ENCODE results near the gene PCYT1B. TPM values are rescaled to one million over a fixed set of nuclear protein-coding genes. Genes with fewer than 3 reads are reported as not detected.

PCYT1B gene
- not detected for total RNA-seq

DNA sequence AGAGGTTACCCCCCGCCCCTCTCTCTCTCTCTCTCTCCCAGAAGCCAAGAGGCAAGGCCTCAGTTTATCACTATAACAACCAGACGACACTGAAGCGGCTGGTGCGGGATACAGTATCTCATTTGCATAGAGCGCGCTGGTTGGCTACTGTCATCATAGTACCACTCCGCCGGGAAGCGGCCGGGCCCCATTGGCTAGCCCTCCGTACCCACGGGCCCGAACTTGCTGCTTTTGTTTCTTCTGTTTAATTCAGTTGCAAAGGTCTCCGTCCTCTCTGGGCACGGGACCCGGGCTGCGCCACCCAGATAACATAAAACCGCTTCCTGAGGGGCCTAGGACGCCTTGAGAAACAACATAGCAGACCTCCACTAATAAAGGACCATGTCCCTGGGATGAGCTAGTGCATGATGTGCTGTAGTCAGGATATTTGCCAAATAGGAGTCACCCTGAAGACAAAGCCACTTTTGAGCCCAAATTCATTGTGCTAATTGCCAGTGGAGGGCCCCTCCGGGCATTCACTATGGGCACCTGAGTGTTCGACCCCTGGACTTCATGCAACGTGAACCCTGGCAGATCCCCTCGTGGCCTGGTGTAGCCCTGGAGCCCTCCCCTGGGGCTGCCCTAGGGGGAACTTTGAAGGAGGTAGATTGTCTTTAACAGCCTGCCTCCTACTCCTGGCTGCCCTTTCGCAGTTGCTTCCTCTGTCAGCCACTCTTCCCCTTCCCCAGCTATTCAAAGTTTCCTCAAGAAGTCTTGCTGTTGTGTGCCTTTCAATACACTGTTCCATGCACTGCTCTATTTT lies at the start of gene PCYT1B:
TSS of gene PCYT1B (minus strand) at position 91 of the 802 bp plus-strand sequence. CDS start 242 bp downstream, outside the sequence.
- Mint-ChIP-seq H3K9me3 (no peaks in the 10 kb centered on the region), H3K27me3 (peaks cover 10 to 20% of the 10 kb centered on the region in 2 donors), H3K4me1 (ENCODE audit: low read depth in 2 of 2) (peaks cover 10 to 15% of the 10 kb centered on the region in 2 donors), H3K4me3 (peak within 1 kb of the TSS; percentile 82), H3K27ac (peak within 1 kb of the TSS; percentile 18 to 27), H3K36me3 (no peaks in the 10 kb centered on the region)
- DNase-seq (ENCODE audit: low spot score), result peak; percentile 73
- ATAC-seq, result peak; percentile 98 to 100

DNA sequence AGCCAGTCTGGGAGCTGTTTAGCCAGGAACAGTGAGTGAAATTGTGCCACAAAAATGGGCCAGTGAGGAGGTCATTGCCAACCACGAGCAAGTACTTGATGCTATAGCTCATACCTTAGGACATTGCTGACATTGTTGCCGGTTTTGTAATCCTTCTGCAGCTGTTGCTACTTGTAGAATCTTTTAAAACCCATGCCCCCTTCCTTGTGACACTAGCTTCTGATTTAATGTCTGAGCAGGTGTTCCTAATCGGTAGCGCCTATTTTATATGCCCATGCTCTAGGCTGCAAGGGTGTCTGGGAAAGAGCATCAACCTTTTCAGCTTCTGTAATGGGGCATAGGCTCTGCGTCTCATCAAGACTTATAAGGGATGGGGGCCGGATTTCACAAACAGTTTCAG lies 49.1 kb upstream of the PCYT1B start:
- H3K4me1 Mint-ChIP-seq (ENCODE audit: low read depth in 2 of 2), result peaks cover 9 to 15% of the 10 kb centered on the region in 2 donors
- DNase-seq (ENCODE audit: low spot score) (no peak), ATAC-seq (no peak)
- no peaks in the 10 kb centered on the region for H3K9me3 Mint-ChIP-seq
- H3K27ac Mint-ChIP-seq, result no peak overlapping the region
- peaks cover 0 to under 1% of the 10 kb centered on the region in 2 donors for H3K27me3 Mint-ChIP-seq
- H3K4me3 Mint-ChIP-seq, result no peak overlapping the region
- H3K36me3 Mint-ChIP-seq, result no peaks in the 10 kb centered on the region

DNA sequence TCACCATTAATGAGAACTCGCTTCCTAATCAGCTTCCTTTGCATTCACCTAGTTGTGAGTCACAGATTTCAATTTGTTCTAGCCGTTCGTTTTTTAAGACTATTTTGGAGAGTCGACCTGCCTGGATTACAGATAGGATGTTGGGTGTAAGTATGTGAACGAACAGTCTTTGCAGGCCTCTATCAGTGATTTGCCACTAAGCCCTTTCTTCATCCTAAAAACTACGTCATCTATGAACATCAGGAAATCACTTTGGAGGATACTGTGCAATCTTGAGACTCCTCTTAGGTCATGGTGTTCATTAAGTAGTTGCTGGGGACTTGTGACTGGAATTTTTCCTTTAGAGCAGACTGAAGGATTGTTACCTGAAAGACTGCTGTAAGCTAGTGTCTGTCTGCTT lies 47.7 kb upstream of the PCYT1B start:
- peak overlapping the region in 1 of 2 donors; percentile 78 for H3K27ac Mint-ChIP-seq
- peaks cover 0 to 5% of the 10 kb centered on the region in 2 donors for H3K27me3 Mint-ChIP-seq
- no peaks in the 10 kb centered on the region for H3K9me3 Mint-ChIP-seq
- peaks cover 9 to 15% of the 10 kb centered on the region in 2 donors for H3K4me1 Mint-ChIP-seq (ENCODE audit: low read depth in 2 of 2)
- no peak for ATAC-seq
- DNase-seq (ENCODE audit: low spot score), result no peak
- H3K4me3 Mint-ChIP-seq, result peak overlapping the region; percentile 92
- no peaks in the 10 kb centered on the region for H3K36me3 Mint-ChIP-seq

DNA sequence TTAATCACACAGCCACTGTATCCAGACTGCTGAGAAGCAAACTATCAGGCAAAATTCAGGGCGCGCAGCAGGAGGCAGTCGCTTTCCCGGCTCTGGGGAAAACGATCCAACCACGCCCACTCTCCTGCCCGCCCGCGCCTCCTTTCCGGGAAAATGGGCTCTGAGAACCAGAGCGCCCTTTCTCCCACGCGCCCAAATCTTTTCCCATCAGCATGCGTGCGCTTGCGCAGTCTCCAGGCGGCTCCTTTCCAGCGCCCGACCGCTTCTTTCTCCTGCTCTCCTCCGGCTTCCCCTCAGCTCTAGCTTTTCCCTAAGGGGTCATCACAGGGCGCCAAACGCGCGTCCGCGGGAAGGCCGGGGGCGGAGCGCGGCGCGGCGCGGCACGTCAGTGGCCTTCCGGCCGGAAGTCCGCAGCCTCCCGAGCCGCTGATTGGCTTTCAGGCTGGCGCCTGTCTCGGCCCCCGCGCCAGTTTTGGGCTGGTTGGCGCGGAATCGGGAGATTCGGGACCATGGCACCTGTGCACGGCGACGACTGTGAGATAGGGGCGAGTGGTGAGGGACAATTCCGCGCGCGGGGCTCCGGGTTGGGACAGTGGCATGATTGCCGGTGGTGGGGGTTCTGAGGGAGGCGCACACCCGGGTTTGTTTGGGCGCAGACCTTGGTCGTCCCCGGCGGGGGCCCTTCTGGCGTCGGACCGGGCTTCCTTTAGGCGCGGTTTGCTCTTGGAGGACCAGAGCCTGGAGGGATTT lies 46.5 kb upstream of the PCYT1B start, which contains the start of gene POLA1:
TSS of gene POLA1 (plus strand) at position 466 of the 750 bp plus-strand sequence. CDS start at position 510, 44 bp downstream.
- Mint-ChIP-seq H3K36me3 (no peaks in the 10 kb centered on the region), H3K27me3 (peaks cover 0 to 5% of the 10 kb centered on the region in 2 donors), H3K9me3 (no peaks in the 10 kb centered on the region), H3K27ac (peak within 1 kb of the TSS; percentile 76 to 78), H3K4me3 (peak within 1 kb of the TSS; percentile 92), H3K4me1 (ENCODE audit: low read depth in 2 of 2) (peaks cover 9 to 15% of the 10 kb centered on the region in 2 donors)
- DNase-seq (ENCODE audit: low spot score) (peak; percentile 87), ATAC-seq (peak; percentile 97 to 98)

DNA sequence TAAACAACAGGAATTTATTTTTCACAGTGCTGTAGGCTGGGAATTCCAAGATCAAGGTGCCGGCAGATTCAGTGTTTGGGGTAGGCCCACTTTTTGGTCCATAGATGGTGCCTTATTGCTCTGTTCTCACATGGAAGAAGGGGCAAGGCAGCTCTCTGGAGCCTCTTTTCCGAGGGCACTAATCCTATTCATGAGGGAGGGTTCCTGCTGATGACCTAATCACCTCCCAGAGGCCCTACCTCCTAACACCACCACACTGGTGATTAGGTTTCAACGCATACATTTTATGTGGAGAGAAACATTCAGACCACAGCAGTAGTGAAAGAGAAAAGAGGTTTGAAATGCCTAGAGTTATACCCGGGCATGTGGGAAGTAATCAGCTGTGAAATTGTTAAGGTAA lies 45.2 kb upstream of the PCYT1B start:
- no peak for DNase-seq (ENCODE audit: low spot score)
- Mint-ChIP-seq H3K9me3 (no peaks in the 10 kb centered on the region), H3K36me3 (no peaks in the 10 kb centered on the region), H3K27me3 (peaks cover 0 to 5% of the 10 kb centered on the region in 2 donors), H3K4me3 (peak overlapping the region; percentile 92), H3K4me1 (ENCODE audit: low read depth in 2 of 2) (peaks cover 9 to 15% of the 10 kb centered on the region in 2 donors), H3K27ac (peak overlapping the region; percentile 76 to 78)
- no peak for ATAC-seq

DNA sequence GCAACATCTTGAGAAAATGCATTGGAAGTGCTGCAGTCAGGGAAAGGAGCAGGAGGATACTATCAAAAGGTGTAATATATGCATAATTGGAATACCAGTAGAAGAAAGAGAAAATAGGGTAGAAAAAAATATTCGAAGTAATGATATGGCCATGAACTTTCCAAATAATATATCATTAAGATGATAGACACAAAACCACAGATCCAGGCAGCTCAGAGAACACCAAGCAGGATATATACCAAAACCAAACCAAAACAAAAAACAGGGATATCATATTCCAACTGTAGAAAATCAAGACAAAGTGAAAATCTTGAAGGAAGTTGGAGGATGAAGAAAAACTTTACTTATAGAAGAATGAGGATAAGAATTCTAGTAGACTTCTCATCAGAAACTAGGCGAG lies 36.9 kb upstream of the PCYT1B start:
- peaks cover 6% of the 10 kb centered on the region for H3K36me3 Mint-ChIP-seq
- H3K27me3 Mint-ChIP-seq, result peaks cover 8 to 35% of the 10 kb centered on the region in 2 donors
- H3K9me3 Mint-ChIP-seq, result no peaks in the 10 kb centered on the region
- no peak for DNase-seq (ENCODE audit: low spot score)
- peaks cover 7 to 10% of the 10 kb centered on the region in 2 donors for H3K4me1 Mint-ChIP-seq (ENCODE audit: low read depth in 2 of 2)
- no peak for ATAC-seq
- no peak overlapping the region for H3K27ac Mint-ChIP-seq
- H3K4me3 Mint-ChIP-seq, result no peak overlapping the region

DNA sequence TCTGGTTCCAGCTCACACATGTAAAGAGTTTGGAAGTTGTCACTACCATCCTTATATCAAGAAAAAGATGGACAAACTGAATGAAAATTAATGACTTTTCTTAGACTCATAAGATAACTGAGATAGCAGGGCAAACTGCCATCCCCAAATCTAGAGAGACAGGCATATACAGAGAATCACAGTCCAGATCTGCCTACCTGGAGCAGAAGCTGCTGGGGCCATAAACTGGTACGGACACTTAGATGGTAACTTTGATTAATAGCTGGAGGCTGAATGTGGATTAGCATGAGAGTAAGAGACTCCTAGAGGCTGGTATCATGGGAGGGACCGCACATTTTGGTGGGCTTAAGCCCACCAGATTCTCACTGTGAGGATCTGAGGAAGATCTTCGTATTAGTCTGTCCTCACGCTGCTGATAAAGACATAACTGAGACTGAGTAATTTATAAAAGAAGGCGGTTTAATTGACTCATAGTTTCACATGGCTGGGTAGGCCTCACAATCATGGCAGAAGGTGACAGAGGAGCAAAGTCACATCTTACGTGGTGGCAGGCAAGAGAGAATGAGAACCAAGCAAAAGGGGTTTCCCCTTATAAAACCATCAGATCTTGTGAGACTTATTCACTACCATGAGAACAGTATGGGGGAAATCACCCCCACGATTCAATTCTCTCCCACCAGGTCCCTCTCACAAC lies 35.7 kb upstream of the PCYT1B start:
- Mint-ChIP-seq H3K27ac (no peak overlapping the region), H3K9me3 (no peaks in the 10 kb centered on the region), H3K4me1 (ENCODE audit: low read depth in 2 of 2) (peaks cover 7 to 10% of the 10 kb centered on the region in 2 donors), H3K4me3 (peak overlapping the region; percentile 8), H3K36me3 (peaks cover 6% of the 10 kb centered on the region), H3K27me3 (peaks cover 8 to 36% of the 10 kb centered on the region in 2 donors)
- DNase-seq (ENCODE audit: low spot score), result no peak
- ATAC-seq, result peak; percentile 15 to 86

DNA sequence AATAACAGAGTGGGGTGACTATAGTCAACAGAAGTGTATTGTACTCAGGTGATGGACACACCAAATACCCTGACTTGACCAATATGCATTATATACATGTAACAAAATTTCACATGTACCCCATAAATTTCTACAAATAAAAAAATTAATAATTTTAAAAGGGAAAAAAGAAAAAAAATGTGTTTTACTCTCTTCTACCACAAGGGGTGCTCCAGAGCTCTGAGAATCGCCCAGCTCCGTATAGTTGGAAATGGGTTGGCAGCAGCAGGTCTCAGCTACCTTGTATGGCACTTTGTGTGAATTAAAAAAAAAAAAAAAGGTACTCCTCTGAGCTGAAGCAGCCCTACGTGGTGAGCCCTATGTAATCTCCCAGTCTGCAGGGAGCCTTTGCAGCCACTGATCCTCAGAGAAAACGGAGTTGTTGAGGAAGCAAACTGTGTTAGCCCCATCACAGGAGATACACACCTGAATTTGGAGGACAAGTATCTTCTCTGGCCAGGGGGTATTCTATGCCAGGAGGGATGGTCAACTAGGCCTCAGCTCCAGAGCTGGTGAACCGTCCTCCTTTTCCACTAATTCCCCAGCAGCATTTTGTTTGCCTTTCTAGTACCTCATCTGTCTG lies 29.4 kb upstream of the PCYT1B start:
- Mint-ChIP-seq H3K9me3 (no peaks in the 10 kb centered on the region), H3K4me3 (no peak overlapping the region), H3K4me1 (ENCODE audit: low read depth in 2 of 2) (no peaks in the 10 kb centered on the region), H3K27ac (no peak overlapping the region), H3K36me3 (no peaks in the 10 kb centered on the region), H3K27me3 (peaks cover 0 to 21% of the 10 kb centered on the region in 2 donors)
- ATAC-seq (peak in 1 of 2 donors; percentile 53), DNase-seq (ENCODE audit: low spot score) (no peak)

DNA sequence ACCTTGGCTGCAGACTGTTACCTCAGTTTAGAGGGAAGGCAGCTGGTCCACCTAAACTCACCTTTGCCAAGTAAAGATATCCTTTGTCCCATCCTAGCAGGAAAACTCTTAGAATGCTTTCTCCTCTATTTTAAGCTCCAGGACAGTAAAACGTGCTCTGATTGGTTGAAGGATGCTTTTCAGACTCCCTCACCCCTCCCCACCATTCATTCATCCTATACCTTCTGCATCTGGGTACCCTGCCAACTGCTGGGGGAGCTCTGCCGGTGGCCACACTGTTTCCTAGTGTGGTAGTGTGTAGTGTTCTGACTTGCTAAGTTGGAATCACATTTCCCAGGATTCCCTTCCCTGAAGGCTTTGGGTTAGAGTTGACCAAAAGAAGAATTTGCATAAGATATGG lies 26.3 kb upstream of the PCYT1B start:
- no peaks in the 10 kb centered on the region for H3K36me3 Mint-ChIP-seq
- ATAC-seq, result no peak
- no peak overlapping the region for H3K4me3 Mint-ChIP-seq
- no peak for DNase-seq (ENCODE audit: low spot score)
- H3K27ac Mint-ChIP-seq, result no peak overlapping the region
- no peaks in the 10 kb centered on the region for H3K9me3 Mint-ChIP-seq
- H3K4me1 Mint-ChIP-seq (ENCODE audit: low read depth in 2 of 2), result no peaks in the 10 kb centered on the region
- H3K27me3 Mint-ChIP-seq, result peaks cover 0 to 9% of the 10 kb centered on the region in 2 donors

DNA sequence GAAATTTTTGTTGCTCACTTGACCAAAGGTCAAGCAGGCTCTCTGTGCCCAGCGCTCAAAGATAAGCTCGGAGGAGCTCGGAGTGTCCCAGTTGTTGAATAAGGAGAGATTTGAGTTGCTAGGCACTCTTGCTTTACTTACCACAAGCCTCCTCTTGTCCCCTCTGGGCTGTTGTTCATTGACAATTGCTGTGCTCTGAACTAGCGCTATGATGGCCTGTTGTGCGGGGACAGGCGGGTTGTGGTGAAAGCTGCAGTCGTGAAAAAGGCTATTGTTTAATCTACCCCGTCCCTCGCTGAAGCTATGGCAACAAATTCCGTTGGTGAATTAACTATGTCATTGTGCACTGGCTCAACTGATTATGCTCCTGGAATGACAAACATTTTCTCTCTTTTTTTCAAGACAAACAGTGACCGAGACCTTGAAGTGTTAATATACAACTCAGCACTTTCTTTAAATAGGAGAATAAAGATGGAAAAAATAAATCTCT lies 25.6 kb upstream of the PCYT1B start:
- H3K27ac Mint-ChIP-seq, result no peak overlapping the region
- H3K4me1 Mint-ChIP-seq (ENCODE audit: low read depth in 2 of 2), result no peaks in the 10 kb centered on the region
- ATAC-seq (no peak), DNase-seq (ENCODE audit: low spot score) (no peak)
- no peaks in the 10 kb centered on the region for H3K36me3 Mint-ChIP-seq
- no peaks in the 10 kb centered on the region for H3K9me3 Mint-ChIP-seq
- H3K4me3 Mint-ChIP-seq, result no peak overlapping the region
- peaks cover 0 to 15% of the 10 kb centered on the region in 2 donors for H3K27me3 Mint-ChIP-seq

DNA sequence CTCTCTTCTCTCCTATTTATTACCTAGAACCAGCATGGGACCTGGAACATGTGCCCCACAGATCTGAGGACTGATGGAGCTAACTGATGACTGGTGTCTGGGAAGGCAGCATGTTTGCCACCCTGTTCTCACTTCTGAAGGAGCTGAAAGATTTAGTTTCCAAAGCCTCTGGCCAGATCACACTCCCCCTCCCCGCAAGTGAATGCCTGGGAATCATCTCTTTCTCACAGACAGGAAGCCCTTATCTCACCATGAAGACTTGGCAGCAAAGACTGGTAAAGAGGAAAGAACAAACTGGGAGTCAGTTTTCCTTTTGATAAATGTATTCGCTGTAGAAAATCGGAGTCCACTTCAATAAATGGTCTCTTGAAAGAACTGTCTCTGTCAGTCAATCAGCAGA lies 21.0 kb upstream of the PCYT1B start:
- H3K27ac Mint-ChIP-seq, result no peak overlapping the region
- DNase-seq (ENCODE audit: low spot score) (no peak), ATAC-seq (no peak)
- no peaks in the 10 kb centered on the region for H3K4me1 Mint-ChIP-seq (ENCODE audit: low read depth in 2 of 2)
- no peak overlapping the region for H3K4me3 Mint-ChIP-seq
- no peaks in the 10 kb centered on the region for H3K36me3 Mint-ChIP-seq
- H3K27me3 Mint-ChIP-seq, result peaks cover 0 to 14% of the 10 kb centered on the region in 2 donors
- no peaks in the 10 kb centered on the region for H3K9me3 Mint-ChIP-seq

DNA sequence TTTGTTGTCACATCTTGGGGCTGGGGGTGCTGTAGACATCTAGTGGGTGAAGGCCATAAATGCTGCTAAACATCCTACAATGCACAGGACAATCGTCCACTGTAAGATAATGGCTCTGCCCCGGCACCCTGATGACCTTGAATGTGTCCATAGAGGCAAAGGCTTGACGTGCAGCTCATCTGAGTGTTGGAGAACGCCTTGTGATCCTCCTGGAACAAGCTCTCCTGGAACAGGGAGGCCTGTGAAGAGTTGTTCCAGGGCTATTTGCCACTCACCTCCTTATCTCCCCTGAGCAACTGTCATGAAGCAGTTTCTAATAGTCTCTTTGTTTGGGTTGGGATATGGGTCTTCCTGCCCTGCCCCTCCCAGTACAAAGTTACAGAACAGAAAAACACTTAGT lies 15.2 kb upstream of the PCYT1B start:
- no peak overlapping the region for H3K27ac Mint-ChIP-seq
- H3K36me3 Mint-ChIP-seq, result no peaks in the 10 kb centered on the region
- no peak overlapping the region for H3K4me3 Mint-ChIP-seq
- no peaks in the 10 kb centered on the region for H3K9me3 Mint-ChIP-seq
- no peak for ATAC-seq
- DNase-seq (ENCODE audit: low spot score), result no peak
- no peaks in the 10 kb centered on the region for H3K4me1 Mint-ChIP-seq (ENCODE audit: low read depth in 2 of 2)
- H3K27me3 Mint-ChIP-seq, result peaks cover 6 to 12% of the 10 kb centered on the region in 2 donors

DNA sequence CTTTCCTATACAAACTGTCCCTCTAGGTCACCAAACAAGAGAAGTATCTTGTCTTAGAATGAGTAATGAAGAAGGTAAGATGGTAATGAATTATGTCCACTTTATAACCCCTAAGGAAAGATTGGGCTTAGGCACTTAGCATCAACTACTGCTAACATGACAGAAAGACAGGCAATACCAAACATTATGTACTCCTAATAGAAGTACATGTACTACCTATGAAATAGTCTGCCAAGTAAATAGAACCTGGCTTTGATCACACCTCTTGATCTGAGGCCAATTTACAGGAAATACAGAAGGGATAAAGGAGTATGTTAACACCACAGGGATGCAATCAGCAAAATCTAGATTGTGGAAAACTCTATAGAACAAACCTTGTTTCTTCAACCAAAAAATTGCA lies 14.1 kb upstream of the PCYT1B start:
- peaks cover 6 to 7% of the 10 kb centered on the region in 2 donors for H3K27me3 Mint-ChIP-seq
- H3K27ac Mint-ChIP-seq, result no peak overlapping the region
- ATAC-seq, result no peak

More for the DNA sequence above, 14.1 kb upstream of the PCYT1B start:
- Mint-ChIP-seq H3K4me3 (no peak overlapping the region), H3K9me3 (no peaks in the 10 kb centered on the region), H3K36me3 (no peaks in the 10 kb centered on the region), H3K4me1 (ENCODE audit: low read depth in 2 of 2) (no peaks in the 10 kb centered on the region)
- DNase-seq (ENCODE audit: low spot score), result no peak

Data from natural killer cell treated with Interleukin-12 subunit alpha and Interleukin-12 subunit beta and Interleukin-15 and Interleukin-18, amount 100 ng/mL, for 72 hours (primary cell).